ENCODE data around the gene MAGEB2. TPM values are rescaled to one million over a fixed set of nuclear protein-coding genes. Genes with fewer than 3 reads are reported as not detected.

MAGEB2 gene
- total RNA-seq, 1 donor from 2014 or later = not detected

- intact Hi-C loops (cut with DNase I) = no loop called here
- H3K9me3 ChIP-seq = no peaks in the 10 kb centered on the region
- no peak for ATAC-seq
- no peak overlapping the region for H3K27ac ChIP-seq
- H3K27me3 ChIP-seq (ENCODE audit: low read depth) = no peaks in the 10 kb centered on the region
- TF ChIP-seq, protein P1, sequence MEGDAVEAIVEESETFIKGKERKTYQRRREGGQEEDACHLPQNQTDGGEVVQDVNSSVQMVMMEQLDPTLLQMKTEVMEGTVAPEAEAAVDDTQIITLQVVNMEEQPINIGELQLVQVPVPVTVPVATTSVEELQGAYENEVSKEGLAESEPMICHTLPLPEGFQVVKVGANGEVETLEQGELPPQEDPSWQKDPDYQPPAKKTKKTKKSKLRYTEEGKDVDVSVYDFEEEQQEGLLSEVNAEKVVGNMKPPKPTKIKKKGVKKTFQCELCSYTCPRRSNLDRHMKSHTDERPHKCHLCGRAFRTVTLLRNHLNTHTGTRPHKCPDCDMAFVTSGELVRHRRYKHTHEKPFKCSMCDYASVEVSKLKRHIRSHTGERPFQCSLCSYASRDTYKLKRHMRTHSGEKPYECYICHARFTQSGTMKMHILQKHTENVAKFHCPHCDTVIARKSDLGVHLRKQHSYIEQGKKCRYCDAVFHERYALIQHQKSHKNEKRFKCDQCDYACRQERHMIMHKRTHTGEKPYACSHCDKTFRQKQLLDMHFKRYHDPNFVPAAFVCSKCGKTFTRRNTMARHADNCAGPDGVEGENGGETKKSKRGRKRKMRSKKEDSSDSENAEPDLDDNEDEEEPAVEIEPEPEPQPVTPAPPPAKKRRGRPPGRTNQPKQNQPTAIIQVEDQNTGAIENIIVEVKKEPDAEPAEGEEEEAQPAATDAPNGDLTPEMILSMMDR (IDR thresholded peaks at IDR 0.05) = no peak
- no peak for DNase-seq
- H3K4me3 ChIP-seq = no peak overlapping the region
- no peaks in the 10 kb centered on the region for H3K4me1 ChIP-seq
- no peaks in the 10 kb centered on the region for H3K36me3 ChIP-seq
These were observed 13.2 kb downstream of the MAGEB2 start for GRCh38 chrX:30228526-30228925.

DNA sequence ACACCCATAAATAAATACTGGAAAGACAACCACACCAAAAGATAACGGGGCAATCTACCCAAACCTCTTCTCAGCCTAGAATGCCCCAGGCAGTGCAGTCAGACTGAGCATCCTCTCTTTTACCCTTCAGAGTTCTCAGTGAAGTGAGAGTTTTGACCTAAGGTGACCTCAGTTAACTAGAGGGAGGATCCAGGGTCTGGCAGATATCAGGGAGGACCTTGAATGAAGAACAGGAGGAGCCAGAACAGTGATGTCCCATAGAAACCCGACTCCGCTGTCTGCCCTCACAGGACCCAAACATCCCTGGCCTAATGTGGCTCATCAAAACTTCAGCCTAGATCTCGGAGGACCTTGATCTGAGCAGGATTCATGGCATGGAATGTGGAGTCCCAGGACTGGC, 15.0 kb downstream of the MAGEB2 start, which contains the start of gene MAGEB3:
Gene MAGEB3 (plus strand): TSS at position 263 of the 400 bp plus-strand sequence. CDS start 5,268 bp downstream, outside the sequence.
- H3K4me3 ChIP-seq = no peak within 1 kb of the TSS
- H3K27ac ChIP-seq = no peak within 1 kb of the TSS
- no peaks in the 10 kb centered on the region for H3K4me1 ChIP-seq
- H3K9me3 ChIP-seq = no peaks in the 10 kb centered on the region
- intact Hi-C loops (cut with DNase I) = no loop called here
- no peaks in the 10 kb centered on the region for H3K27me3 ChIP-seq (ENCODE audit: low read depth)
- TF ChIP-seq, protein P1 (IDR thresholded peaks at IDR 0.05) = no peak
- DNase-seq (no peak), ATAC-seq (no peak)
- no peaks in the 10 kb centered on the region for H3K36me3 ChIP-seq

- no peak for ATAC-seq
- H3K36me3 ChIP-seq = no peaks in the 10 kb centered on the region
These were observed 26.5 kb downstream of the MAGEB2 start, which contains the start of gene MAGEB4 for GRCh38 chrX:30241724-30242415. TSS of gene MAGEB4 (plus strand) at chrX:30242000. CDS start at chrX:30242136, 136 bp downstream.

GRCh38 chrX:30246769-30247489, 31.6 kb downstream of the MAGEB2 start, which contains the start of gene MAGEB1:
TSS of gene MAGEB1 (plus strand) at chrX:30247146. CDS start at chrX:30250494, 3,348 bp downstream.
- H3K27ac ChIP-seq = no peak within 1 kb of the TSS
- no peak within 1 kb of the TSS for H3K4me3 ChIP-seq
- ATAC-seq (no peak), DNase-seq (no peak)
- TF ChIP-seq, protein P1 (IDR thresholded peaks at IDR 0.05) = no peak
- no peaks in the 10 kb centered on the region for H3K27me3 ChIP-seq (ENCODE audit: low read depth)
- intact Hi-C loops (cut with DNase I) = no loop called here
- H3K36me3 ChIP-seq = no peaks in the 10 kb centered on the region
- no peaks in the 10 kb centered on the region for H3K9me3 ChIP-seq
- H3K4me1 ChIP-seq = no peaks in the 10 kb centered on the region

More at GRCh38 chrX:30241724-30242415, 26.5 kb downstream of the MAGEB2 start, which contains the start of gene MAGEB4:
- Histone ChIP-seq H3K27me3 (ENCODE audit: low read depth) (no peaks in the 10 kb centered on the region), H3K4me1 (no peaks in the 10 kb centered on the region), H3K4me3 (no peak within 1 kb of the TSS), H3K9me3 (no peaks in the 10 kb centered on the region), H3K27ac (no peak within 1 kb of the TSS)
- TF ChIP-seq, protein P1 (IDR thresholded peaks at IDR 0.05) = no peak
- DNase-seq = no peak
- intact Hi-C loops (cut with DNase I) = no loop called here

- DNase-seq (no peak), ATAC-seq (no peak)
- TF ChIP-seq, protein P1 (IDR thresholded peaks at IDR 0.05) = no peak
- no peaks in the 10 kb centered on the region for H3K27me3 ChIP-seq (ENCODE audit: low read depth)
- no peak overlapping the region for H3K27ac ChIP-seq
- H3K4me1 ChIP-seq = no peaks in the 10 kb centered on the region
- H3K4me3 ChIP-seq = no peak overlapping the region
- H3K9me3 ChIP-seq = no peaks in the 10 kb centered on the region
- intact Hi-C loops (cut with DNase I) = no loop called here
- no peaks in the 10 kb centered on the region for H3K36me3 ChIP-seq
These were observed 33.5 kb downstream of the MAGEB2 start for GRCh38 chrX:30248854-30249253.

All from lower lobe of right lung (tissue), 2 donors.